ENCODE results near the gene TCTN3. TPM values are rescaled to one million over a fixed set of nuclear protein-coding genes. Genes with fewer than 3 reads are reported as not detected.

The TCTN3 gene
- total RNA-seq, 1 donor: 34.4 TPM

DNA sequence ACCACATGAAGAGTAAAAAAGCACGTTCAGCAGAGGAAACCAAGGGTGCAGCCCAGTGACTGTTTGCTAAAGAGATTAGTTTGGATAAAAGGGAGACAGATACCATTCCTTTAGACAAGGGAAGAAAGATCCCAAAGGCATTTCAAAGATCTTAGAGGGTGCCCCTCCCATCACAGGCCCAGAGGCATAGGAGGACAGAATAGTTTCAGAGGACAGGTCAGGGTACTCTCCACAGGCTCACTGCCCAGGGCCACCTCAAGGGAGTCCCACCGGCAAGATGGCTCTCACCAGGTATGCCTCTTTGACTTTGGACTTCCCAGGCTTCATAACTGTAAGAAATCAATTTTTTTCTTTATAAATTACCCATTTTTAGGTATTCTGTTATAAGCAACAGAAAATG, 4.7 kb upstream of the TCTN3 start:
- H3K9me3 ChIP-seq (ENCODE audit: low read depth, low read length): no peaks in the 10 kb centered on the region
- no peak overlapping the region for H3K4me2 ChIP-seq (ENCODE audit: insufficient read depth, low read length)
- H4K20me1 ChIP-seq (ENCODE audit: insufficient read depth, low read length): no peaks in the 10 kb centered on the region
- H3K79me2 ChIP-seq (ENCODE audit: insufficient read depth, low read length): peaks cover 3% of the 10 kb centered on the region
- TF ChIP-seq, protein P1, sequence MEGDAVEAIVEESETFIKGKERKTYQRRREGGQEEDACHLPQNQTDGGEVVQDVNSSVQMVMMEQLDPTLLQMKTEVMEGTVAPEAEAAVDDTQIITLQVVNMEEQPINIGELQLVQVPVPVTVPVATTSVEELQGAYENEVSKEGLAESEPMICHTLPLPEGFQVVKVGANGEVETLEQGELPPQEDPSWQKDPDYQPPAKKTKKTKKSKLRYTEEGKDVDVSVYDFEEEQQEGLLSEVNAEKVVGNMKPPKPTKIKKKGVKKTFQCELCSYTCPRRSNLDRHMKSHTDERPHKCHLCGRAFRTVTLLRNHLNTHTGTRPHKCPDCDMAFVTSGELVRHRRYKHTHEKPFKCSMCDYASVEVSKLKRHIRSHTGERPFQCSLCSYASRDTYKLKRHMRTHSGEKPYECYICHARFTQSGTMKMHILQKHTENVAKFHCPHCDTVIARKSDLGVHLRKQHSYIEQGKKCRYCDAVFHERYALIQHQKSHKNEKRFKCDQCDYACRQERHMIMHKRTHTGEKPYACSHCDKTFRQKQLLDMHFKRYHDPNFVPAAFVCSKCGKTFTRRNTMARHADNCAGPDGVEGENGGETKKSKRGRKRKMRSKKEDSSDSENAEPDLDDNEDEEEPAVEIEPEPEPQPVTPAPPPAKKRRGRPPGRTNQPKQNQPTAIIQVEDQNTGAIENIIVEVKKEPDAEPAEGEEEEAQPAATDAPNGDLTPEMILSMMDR (IDR thresholded peaks at IDR 0.05; ENCODE audit: extremely low read depth, low read depth, low read length): no peak
- H2AFZ ChIP-seq (ENCODE audit: low read length): no peak overlapping the region
- no peaks in the 10 kb centered on the region for H3K4me1 ChIP-seq (ENCODE audit: insufficient read depth, low read length)
- H3K36me3 ChIP-seq (ENCODE audit: insufficient read depth, low read length): no peaks in the 10 kb centered on the region
- H3K27me3 ChIP-seq (ENCODE audit: insufficient read depth, low read length): no peaks in the 10 kb centered on the region
- no peak overlapping the region for H3K4me3 ChIP-seq (ENCODE audit: insufficient read depth, low read length)
- no peak overlapping the region for H3K27ac ChIP-seq (ENCODE audit: low read depth, low read length)
- DNase-seq (ENCODE audit: insufficient read length, low spot score, missing footprints): no peak

DNA sequence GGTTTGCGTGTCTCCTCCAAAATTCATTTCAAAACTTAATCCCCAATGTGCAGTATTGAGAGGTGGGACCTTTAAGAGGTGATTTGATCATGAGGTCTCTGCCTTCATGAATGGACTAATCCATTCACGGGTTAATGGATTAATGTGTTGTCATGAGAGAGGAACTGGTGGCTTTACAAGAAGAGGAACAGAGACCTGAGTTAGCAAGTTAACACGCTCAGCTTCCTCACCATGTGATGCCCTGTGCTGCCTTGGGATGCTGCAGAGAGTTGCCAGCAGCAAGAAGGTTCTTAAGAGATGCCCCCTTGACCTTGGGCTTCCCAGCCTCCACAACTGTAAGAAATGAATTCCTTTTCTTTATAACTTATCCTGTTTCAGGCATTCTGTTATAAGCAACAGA, 3.7 kb upstream of the TCTN3 start:
- Histone ChIP-seq H3K4me2 (ENCODE audit: insufficient read depth, low read length) (no peak overlapping the region), H4K20me1 (ENCODE audit: insufficient read depth, low read length) (no peaks in the 10 kb centered on the region), H3K27me3 (ENCODE audit: insufficient read depth, low read length) (no peaks in the 10 kb centered on the region), H3K36me3 (ENCODE audit: insufficient read depth, low read length) (no peaks in the 10 kb centered on the region), H3K27ac (ENCODE audit: low read depth, low read length) (no peak overlapping the region), H3K4me1 (ENCODE audit: insufficient read depth, low read length) (peaks cover 8% of the 10 kb centered on the region), H3K4me3 (ENCODE audit: insufficient read depth, low read length) (no peak overlapping the region), H3K9me3 (ENCODE audit: low read depth, low read length) (no peaks in the 10 kb centered on the region), H2AFZ (ENCODE audit: low read length) (no peak overlapping the region), H3K79me2 (ENCODE audit: insufficient read depth, low read length) (peaks cover 13% of the 10 kb centered on the region)
- TF ChIP-seq, protein P1 (IDR thresholded peaks at IDR 0.05; ENCODE audit: extremely low read depth, low read depth, low read length): no peak
- DNase-seq (ENCODE audit: insufficient read length, low spot score, missing footprints): no peak

DNA sequence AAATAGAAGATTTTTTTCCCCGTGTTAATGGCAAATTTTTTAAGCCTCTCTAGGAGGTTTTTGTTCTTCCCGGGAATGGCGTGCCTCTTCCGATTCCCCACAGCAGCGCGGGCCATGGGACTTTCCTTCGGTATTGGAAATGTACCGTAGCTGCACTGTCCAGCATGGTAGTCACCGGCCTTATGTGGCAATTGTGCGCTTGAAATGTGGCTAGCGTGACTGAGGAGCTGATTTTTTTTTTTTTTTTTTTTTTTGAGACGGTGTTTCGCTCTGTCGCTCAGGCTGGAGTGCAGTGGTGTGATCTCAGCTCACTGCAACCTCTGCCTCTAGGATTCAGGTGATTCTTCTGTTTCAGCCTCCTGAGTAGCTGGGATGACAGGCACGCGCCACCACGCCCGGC, 938 bp upstream of the TCTN3 start:
- TF ChIP-seq, protein P1 (IDR thresholded peaks at IDR 0.05; ENCODE audit: extremely low read depth, low read depth, low read length): no peak
- Histone ChIP-seq H3K4me2 (ENCODE audit: insufficient read depth, low read length) (no peak overlapping the region), H3K36me3 (ENCODE audit: insufficient read depth, low read length) (peaks cover 7% of the 10 kb centered on the region), H3K27me3 (ENCODE audit: insufficient read depth, low read length) (no peaks in the 10 kb centered on the region), H3K79me2 (ENCODE audit: insufficient read depth, low read length) (peaks cover 34% of the 10 kb centered on the region), H3K9me3 (ENCODE audit: low read depth, low read length) (no peaks in the 10 kb centered on the region), H3K4me3 (ENCODE audit: insufficient read depth, low read length) (no peak overlapping the region), H3K4me1 (ENCODE audit: insufficient read depth, low read length) (peaks cover 12% of the 10 kb centered on the region), H2AFZ (ENCODE audit: low read length) (peak overlapping the region; percentile 58), H4K20me1 (ENCODE audit: insufficient read depth, low read length) (no peaks in the 10 kb centered on the region), H3K27ac (ENCODE audit: low read depth, low read length) (no peak overlapping the region)
- no peak for DNase-seq (ENCODE audit: insufficient read length, low spot score, missing footprints)

DNA sequence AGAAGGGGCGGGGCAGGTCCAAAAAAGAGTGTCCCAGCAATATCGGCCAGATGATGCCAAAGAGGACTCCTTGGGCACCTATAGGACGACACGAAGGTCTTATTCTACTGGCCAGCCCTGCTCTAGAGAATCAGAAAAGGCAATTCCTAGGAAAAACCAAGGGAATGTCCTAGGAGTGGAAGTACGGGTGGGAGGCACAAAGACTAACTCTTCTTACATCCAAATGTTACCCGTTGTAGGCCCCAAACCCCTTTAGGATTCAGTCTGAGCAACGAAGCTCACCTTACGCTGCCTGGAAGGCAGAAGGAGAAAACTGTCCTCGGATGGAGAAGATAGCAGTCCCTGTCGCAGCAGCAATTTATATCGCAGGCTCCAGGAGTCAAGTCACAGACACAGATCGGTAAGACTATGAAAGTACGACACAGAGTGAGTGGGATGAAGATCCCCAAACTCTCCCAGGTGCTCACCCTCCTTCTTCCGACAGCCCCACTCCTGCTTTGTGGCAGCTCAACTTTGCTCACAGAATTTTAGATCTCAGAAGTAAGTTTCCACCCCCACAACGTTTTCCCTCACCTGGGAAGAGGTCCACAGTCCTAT, 558 bp downstream of the TCTN3 start:
- Histone ChIP-seq H3K79me2 (ENCODE audit: insufficient read depth, low read length) (peaks cover 41% of the 10 kb centered on the region), H3K4me1 (ENCODE audit: insufficient read depth, low read length) (peaks cover 12% of the 10 kb centered on the region), H2AFZ (ENCODE audit: low read length) (peak overlapping the region; percentile 96), H3K27me3 (ENCODE audit: insufficient read depth, low read length) (no peaks in the 10 kb centered on the region), H3K27ac (ENCODE audit: low read depth, low read length) (peak overlapping the region; percentile 86), H3K4me2 (ENCODE audit: insufficient read depth, low read length) (peak overlapping the region; percentile 89), H3K36me3 (ENCODE audit: insufficient read depth, low read length) (peaks cover 18% of the 10 kb centered on the region), H4K20me1 (ENCODE audit: insufficient read depth, low read length) (no peaks in the 10 kb centered on the region), H3K9me3 (ENCODE audit: low read depth, low read length) (no peaks in the 10 kb centered on the region), H3K4me3 (ENCODE audit: insufficient read depth, low read length) (peak overlapping the region; percentile 88)
- DNase-seq (ENCODE audit: insufficient read length, low spot score, missing footprints): no peak
- TF ChIP-seq, protein P1 (IDR thresholded peaks at IDR 0.05; ENCODE audit: extremely low read depth, low read depth, low read length): no peak
